Measurements from ENCODE around the gene TCFL5. TPM values are rescaled to one million over a fixed set of nuclear protein-coding genes. Genes with fewer than 3 reads are reported as not detected.
A peak's percentile ranks its signal among the peaks of the same experiment; 100 is the strongest.

The TCFL5 gene
- total RNA-seq, 1 experiment from 2014 or later = 23.0 TPM

DNA sequence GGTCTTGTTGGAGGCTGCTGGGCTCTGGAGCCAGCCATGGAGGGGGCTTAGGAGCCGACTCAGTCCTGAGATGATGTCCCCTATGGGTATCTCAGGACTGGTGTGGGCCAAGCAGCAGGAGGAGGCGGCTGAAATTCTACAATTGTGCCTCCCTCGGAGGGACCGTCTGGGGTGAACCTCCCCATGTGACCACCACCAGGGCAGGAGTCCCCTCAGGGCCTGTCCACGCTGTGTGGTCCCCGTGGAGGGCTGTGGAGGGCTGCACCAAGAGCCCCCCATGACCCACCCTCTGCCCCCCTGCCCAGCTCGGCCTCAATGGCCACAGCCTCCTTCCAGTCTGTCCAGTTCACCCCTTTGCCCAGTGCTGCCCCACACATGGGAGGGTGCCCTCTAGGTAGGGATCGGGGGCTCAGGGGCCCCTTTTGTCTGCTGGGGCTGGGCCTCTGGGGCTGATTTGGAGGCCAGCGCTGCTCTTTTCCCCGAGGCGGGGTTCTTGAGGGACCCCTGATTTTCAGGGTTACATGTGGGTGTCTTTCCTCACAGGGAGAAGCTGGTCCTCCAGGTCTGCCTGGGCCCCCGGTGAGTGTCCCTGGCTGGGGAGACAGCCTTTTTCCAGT, 43.5 kb downstream of the TCFL5 start:
- no peak for DNase-seq (ENCODE audit: low spot score)
- in situ Hi-C loops (cut with HindIII; ENCODE audit: low sequenced_read_pairs) = no loop called here

- DNase-seq (ENCODE audit: low spot score) = no peak
- in situ Hi-C loops (cut with HindIII; ENCODE audit: low sequenced_read_pairs) = no loop called here
Observed at GRCh38 chr20:62816884-62817873, 44.4 kb downstream of the TCFL5 start, which contains the start of gene COL9A3. COL9A3 (plus strand) TSS chr20:62817050; CDS start chr20:62817065, 15 bp downstream.

- DNase-seq (ENCODE audit: low spot score) = no peak
- in situ Hi-C loops (cut with HindIII; ENCODE audit: low sequenced_read_pairs) = no loop called here
Observed at GRCh38 chr20:62816031-62816883, 45.4 kb downstream of the TCFL5 start.

GRCh38 chr20:62815066-62815991, 46.3 kb downstream of the TCFL5 start:
- in situ Hi-C loops (cut with HindIII; ENCODE audit: low sequenced_read_pairs) = no loop called here
- DNase-seq (ENCODE audit: low spot score) = no peak

GRCh38 chr20:62814709-62815065, 46.9 kb downstream of the TCFL5 start:
- in situ Hi-C loops (cut with HindIII; ENCODE audit: low sequenced_read_pairs) = no loop called here
- no peak for DNase-seq (ENCODE audit: low spot score)

GRCh38 chr20:62814060-62814708, 47.4 kb downstream of the TCFL5 start:
- in situ Hi-C loops (cut with HindIII; ENCODE audit: low sequenced_read_pairs) = no loop called here
- DNase-seq (ENCODE audit: low spot score) = no peak

GRCh38 chr20:62813588-62813987, 48.0 kb downstream of the TCFL5 start:
- in situ Hi-C loops (cut with HindIII; ENCODE audit: low sequenced_read_pairs) = no loop called here
- DNase-seq (ENCODE audit: low spot score) = no peak

DNA sequence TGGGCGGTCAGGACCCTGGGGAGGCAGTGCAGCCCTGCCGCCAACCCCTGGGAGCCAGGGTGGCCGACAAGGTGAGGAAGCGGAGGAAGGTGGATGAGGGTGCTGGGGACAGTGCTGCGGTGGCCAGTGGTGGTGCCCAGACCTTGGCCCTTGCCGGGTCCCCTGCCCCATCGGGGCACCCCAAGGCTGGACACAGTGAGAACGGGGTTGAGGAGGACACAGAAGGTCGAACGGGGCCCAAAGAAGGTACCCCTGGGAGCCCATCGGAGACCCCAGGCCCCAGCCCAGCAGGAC, 48.8 kb downstream of the TCFL5 start:
- DNase-seq (ENCODE audit: low spot score) = no peak
- in situ Hi-C loops (cut with HindIII; ENCODE audit: low sequenced_read_pairs) = no loop called here

GRCh38 chr20:62812181-62812906, 49.3 kb downstream of the TCFL5 start:
- in situ Hi-C loops (cut with HindIII; ENCODE audit: low sequenced_read_pairs) = no loop called here
- DNase-seq (ENCODE audit: low spot score) = no peak

DNA sequence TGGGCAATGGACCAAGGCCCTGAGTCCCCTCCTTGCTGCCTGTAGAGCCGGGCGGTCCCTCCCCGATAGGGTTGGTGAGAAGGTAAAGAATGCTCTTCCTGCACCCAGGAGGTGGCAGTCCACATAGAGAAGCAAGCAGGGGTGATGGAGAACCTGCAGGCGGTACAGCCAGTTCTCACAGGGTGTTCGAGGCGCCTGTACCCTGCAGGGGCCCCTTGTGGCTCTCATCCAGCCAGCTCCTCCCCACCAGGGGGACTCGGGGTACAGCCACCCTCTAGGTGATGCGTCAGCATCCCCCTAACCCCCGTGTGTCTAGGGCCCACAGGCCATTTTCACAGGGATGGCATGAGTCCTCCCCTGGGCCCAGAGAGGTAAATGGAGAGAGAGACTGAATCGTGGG, 49.9 kb downstream of the TCFL5 start:
- in situ Hi-C loops (cut with HindIII; ENCODE audit: low sequenced_read_pairs) = no loop called here
- no peak for DNase-seq (ENCODE audit: low spot score)

DNA sequence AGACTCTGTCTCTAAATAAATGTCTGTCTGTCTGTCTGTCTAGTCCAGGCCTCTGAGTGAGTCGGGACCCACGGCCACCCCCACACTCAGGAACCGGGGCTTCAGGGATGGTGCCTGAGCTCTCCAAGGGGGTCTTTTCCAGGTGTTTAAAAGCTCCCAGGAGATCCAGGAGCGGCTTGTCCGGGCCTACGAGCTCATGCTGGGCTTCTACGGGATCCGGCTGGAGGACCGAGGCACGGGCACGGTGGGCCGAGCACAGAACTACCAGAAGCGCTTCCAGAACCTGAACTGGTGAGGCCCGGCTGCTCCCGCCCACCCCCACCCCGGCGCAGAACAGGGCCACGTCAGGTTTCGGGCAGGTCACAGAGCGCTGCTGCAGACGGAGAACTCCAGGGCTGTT, 50.3 kb downstream of the TCFL5 start:
- in situ Hi-C loops (cut with HindIII; ENCODE audit: low sequenced_read_pairs) = no loop called here
- no peak for DNase-seq (ENCODE audit: low spot score)

- in situ Hi-C loops (cut with HindIII; ENCODE audit: low sequenced_read_pairs) = no loop called here
- no peak for DNase-seq (ENCODE audit: low spot score)
Observed at GRCh38 chr20:62809530-62810428, 51.8 kb downstream of the TCFL5 start.

DNA sequence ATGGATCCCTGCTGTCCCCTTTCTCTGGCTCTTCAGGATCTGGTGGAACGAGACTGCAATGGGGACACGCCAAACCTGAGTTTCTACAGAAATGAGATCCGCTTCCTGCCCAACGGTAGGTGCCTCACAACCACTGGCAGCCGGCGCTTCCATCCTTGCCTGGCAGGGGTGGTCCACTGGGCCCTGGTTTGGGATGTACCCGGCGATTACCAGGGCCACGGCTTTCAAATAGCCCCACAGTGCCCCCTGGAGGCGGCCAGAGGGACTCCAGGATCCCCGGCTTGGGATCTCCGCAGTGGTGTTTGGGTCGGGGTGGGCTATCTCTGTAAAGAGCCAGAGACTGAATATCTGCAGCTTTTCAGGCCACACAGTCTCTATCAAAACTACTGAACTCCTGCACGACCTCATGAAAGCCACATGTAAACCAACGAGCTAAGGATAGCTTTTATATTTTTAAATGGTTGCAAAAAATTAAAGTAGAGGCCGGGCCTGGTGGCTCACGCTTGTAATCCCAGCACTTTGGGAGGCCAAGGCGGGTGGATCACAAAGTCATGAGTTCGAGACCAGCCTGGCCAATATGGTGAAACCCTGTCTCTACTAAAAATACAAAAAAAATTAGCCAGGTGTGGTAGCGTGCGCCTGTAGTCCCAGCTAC, 53.3 kb downstream of the TCFL5 start:
- in situ Hi-C loops (cut with HindIII; ENCODE audit: low sequenced_read_pairs) = no loop called here
- DNase-seq (ENCODE audit: low spot score) = peak; percentile 77

- in situ Hi-C loops (cut with HindIII; ENCODE audit: low sequenced_read_pairs) = no loop called here
Observed at GRCh38 chr20:62807444-62808210, 54.0 kb downstream of the TCFL5 start.

GRCh38 chr20:62806383-62807050, 55.1 kb downstream of the TCFL5 start:
- no peak for DNase-seq (ENCODE audit: low spot score)
- in situ Hi-C loops (cut with HindIII; ENCODE audit: low sequenced_read_pairs) = no loop called here

More at GRCh38 chr20:62807444-62808210, 54.0 kb downstream of the TCFL5 start:
- DNase-seq (ENCODE audit: low spot score) = no peak
